OCI-LY7 (cell line): ENCODE results near the gene C3orf18. TPM values are rescaled to one million over a fixed set of nuclear protein-coding genes. Genes with fewer than 3 reads are reported as not detected.

Experiments
- BruUV-seq: library from RNA; stranded (reverse); fragments of 400-500 nt; replicated peaks from 2 replicates; lab custom pipeline; 2021; lab: Mats Ljungman, UMichigan
- CTCF ChIA-PET: fragments of 300-600 bp; sonication (Branson Sonifier 250); formaldehyde crosslinking; loops from one replicate; lab custom pipeline; 2022; ENCODE audit warnings: antibody characterized with exemption; ENCODE audit not compliant: unreplicated experiment; lab: Charles Lee
- POLR2A ChIA-PET: fragments of 300-600 bp; sonication (Branson Sonifier 250); formaldehyde crosslinking; loops from one replicate; lab custom pipeline; 2022; ENCODE audit warnings: antibody characterized with exemption; lab: Charles Lee
- DNase-seq: peaks from one replicate; pipeline ENCODE4 v3.0.0-alpha.2; 2015; ENCODE audit warnings: low spot score
- H2AFZ ChIP-seq: fragments of 200-600 bp; sonication (generic), shearing (Covaris generic); 2 replicates; pipeline ENCODE4 v1.6.1; 2014; ENCODE audit warnings: mild to moderate bottlenecking, antibody characterized with exemption, low read length, moderate library complexity
- H3K27ac ChIP-seq: fragments of 200-600 bp; sonication (generic); 2 replicates; pipeline ENCODE4 v1.5.1; 2014; ENCODE audit warnings: mixed run types, low read depth, mild to moderate bottlenecking, moderate library complexity, low read length, inconsistent platforms; ENCODE audit not compliant: poor library complexity, severe bottlenecking
- H3K36me3 ChIP-seq: fragments of 200-600 bp; sonication (generic); 2 replicates; pipeline ENCODE4 v1.6.1; 2014; ENCODE audit warnings: mild to moderate bottlenecking, antibody characterized with exemption, low read length, moderate library complexity, mixed read lengths; ENCODE audit not compliant: insufficient read depth
- H3K4me1 ChIP-seq: fragments of 200-600 bp; sonication (generic); 2 replicates; pipeline ENCODE4 v1.5.1; 2014; ENCODE audit warnings: mild to moderate bottlenecking, low read length; ENCODE audit not compliant: insufficient read depth, poor library complexity, severe bottlenecking
- H3K4me2 ChIP-seq: fragments of 200-600 bp; sonication (generic); 2 replicates; pipeline ENCODE4 v1.6.1; 2014; ENCODE audit warnings: mild to moderate bottlenecking, low read length
- H3K4me3 ChIP-seq: fragments of 200-600 bp; sonication (generic); 2 replicates; pipeline ENCODE4 v1.5.1; 2014; ENCODE audit warnings: mild to moderate bottlenecking, low read depth, low read length; ENCODE audit not compliant: poor library complexity, severe bottlenecking
- H3K79me2 ChIP-seq: fragments of 200-600 bp; sonication (generic); 2 replicates; pipeline ENCODE4 v1.6.1; 2016; ENCODE audit warnings: low read depth, mild to moderate bottlenecking, low read length, moderate library complexity, mixed read lengths; ENCODE audit not compliant: insufficient read depth
- H3K9me2 ChIP-seq: fragments of 200-600 bp; sonication (generic); 2 replicates; pipeline ENCODE4 v1.6.1; 2016; ENCODE audit warnings: mild to moderate bottlenecking, low read length, mixed read lengths; ENCODE audit not compliant: insufficient read depth
- H3K9me3 ChIP-seq: fragments of 200-600 bp; sonication (generic); 2 replicates; pipeline ENCODE4 v1.6.1; 2014; ENCODE audit warnings: mild to moderate bottlenecking, mixed run types, low read length, mixed read lengths
- H4K20me1 ChIP-seq: fragments of 200-600 bp; sonication (generic); 2 replicates; pipeline ENCODE4 v1.6.1; 2014; ENCODE audit warnings: mild to moderate bottlenecking, antibody characterized with exemption, low read length, moderate library complexity, mixed read lengths; ENCODE audit not compliant: insufficient read depth
- CTCF ChIP-seq: fragments of 200-600 bp; sonication (generic); conservative IDR thresholded peaks from 2 replicates; pipeline ENCODE4 v1.5.1; 2014; ENCODE audit warnings: mild to moderate bottlenecking, antibody characterized with exemption, low read length, moderate library complexity, mixed read lengths
- EZH2phosphoT487 ChIP-seq: fragments of 200-600 bp; sonication (generic); IDR thresholded peaks from 2 replicates; pipeline ENCODE4 v1.6.1; 2018; ENCODE audit warnings: low read depth, borderline replicate concordance, mild to moderate bottlenecking, mixed run types, antibody characterized with exemption, low read length, moderate library complexity, mixed read lengths
- intact Hi-C: fragments of 100-400 bp; cut with micrococcal nuclease; formaldehyde crosslinking; loops from one replicate; pipeline ENCODE4 v1.10.0; 2022; ENCODE audit not compliant: unreplicated experiment
- total RNA-seq, 2 experiments: library from RNA; depleted of rRNA in 1 of 2; stranded (reverse); fragments of >200 nt in 1 of 2; shearing (Covaris generic) in 1 of 2; gene quantifications; 2 replicates each; pipeline ENCODE4 v1.2.3, GENCODE V29; 2014 to 2022

C3orf18 gene
- total RNA-seq, 2 experiments from 2014 or later = 8.0 to 9.5 TPM

DNA sequence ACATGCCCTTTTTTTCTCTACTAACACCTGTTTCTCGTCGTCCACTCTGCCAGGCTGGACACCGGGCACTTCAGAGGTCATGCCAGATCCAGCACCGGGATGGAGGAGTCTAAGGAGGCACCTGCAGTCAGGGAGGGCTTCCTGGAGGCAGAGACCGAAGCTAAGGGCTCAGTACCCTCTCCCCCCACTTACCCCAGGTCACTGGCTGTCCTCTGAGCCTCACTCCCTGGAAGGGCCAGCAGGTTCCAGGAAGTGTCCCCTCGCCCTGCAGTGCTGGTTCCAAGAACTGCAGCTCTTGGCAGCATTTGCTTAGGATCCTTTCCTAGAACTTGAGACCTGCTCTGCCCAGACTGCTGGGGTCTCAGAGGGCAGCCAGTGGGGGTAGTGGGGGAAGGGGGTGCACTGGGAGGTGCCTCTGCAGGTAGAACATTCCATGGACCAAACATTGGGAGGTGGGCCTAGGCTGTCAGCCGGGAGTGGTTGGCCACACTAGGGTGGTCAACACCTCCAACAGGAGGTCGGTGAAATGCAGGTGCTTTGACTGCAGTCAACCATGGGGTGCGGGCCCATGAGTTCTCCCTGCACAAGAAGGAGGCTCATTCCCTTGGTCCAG is 32.7 kb upstream of the C3orf18 start:
- no peak overlapping the region for H3K27ac ChIP-seq
- no peak overlapping the region for H2AFZ ChIP-seq
- no peaks in the 10 kb centered on the region for H3K36me3 ChIP-seq
- ChIA-PET POLR2A (no interaction called here), CTCF (no interaction called here)
- H3K79me2 ChIP-seq = no peaks in the 10 kb centered on the region
- H3K9me2 ChIP-seq = no peaks in the 10 kb centered on the region
- TF ChIP-seq EZH2phosphoT487 = no peak
- no peak for TF ChIP-seq CTCF
- H3K4me2 ChIP-seq = no peak overlapping the region
- no peaks in the 10 kb centered on the region for H3K4me1 ChIP-seq
- DNase-seq = no peak
- no peak overlapping the region for H3K4me3 ChIP-seq
- intact Hi-C loops = no loop called here
- H3K9me3 ChIP-seq = no peaks in the 10 kb centered on the region
- BruUV-seq = no TSS peak
- no peaks in the 10 kb centered on the region for H4K20me1 ChIP-seq

- Histone ChIP-seq H4K20me1 (no peaks in the 10 kb centered on the region), H3K9me3 (no peaks in the 10 kb centered on the region), H3K4me1 (no peaks in the 10 kb centered on the region), H3K9me2 (no peaks in the 10 kb centered on the region), H3K36me3 (no peaks in the 10 kb centered on the region), H3K79me2 (no peaks in the 10 kb centered on the region), H3K4me2 (no peak overlapping the region), H2AFZ (no peak overlapping the region), H3K4me3 (no peak overlapping the region), H3K27ac (no peak overlapping the region)
- no peak for TF ChIP-seq CTCF
- no peak for TF ChIP-seq EZH2phosphoT487
- BruUV-seq = no TSS peak
- ChIA-PET POLR2A (no interaction called here), CTCF (no interaction called here)
- intact Hi-C loops = no loop called here
- DNase-seq = no peak
These were observed 32.2 kb upstream of the C3orf18 start for GRCh38 chr3:50599716-50600118.

DNA sequence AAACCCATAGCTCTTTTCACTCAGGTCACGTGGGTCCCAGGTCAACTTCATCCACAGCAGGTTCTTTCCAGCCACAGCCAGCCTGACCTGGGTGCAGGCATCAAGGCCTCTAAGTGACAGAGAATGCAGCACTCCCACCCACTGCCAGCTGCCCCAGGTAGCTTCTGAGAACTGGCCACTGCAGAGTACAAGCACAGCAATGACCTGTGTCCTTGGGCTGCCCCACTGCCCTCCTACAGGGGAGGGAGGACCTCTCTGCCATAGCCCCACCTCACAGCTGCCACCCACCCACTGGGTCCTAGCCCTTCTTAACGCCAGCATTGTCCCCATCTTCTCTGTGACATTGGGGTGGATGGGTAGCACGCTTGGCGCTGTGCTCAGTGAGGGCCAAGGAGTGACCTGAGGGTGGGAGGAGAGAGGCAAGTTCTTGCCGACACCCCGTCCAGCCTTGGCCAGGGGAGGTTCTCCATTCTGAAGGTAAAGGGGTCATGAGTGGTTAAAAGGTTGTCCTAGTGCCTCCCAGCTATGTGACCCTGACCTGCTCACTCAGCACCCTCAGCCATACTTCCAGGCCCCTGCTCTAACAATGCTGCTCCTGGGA is 31.7 kb upstream of the C3orf18 start:
- no peaks in the 10 kb centered on the region for H3K9me2 ChIP-seq
- H2AFZ ChIP-seq = no peak overlapping the region
- no peak overlapping the region for H3K4me2 ChIP-seq
- no peaks in the 10 kb centered on the region for H4K20me1 ChIP-seq
- no peaks in the 10 kb centered on the region for H3K9me3 ChIP-seq
- H3K79me2 ChIP-seq = no peaks in the 10 kb centered on the region
- no peak overlapping the region for H3K27ac ChIP-seq
- CTCF ChIA-PET = no interaction called here
- no peaks in the 10 kb centered on the region for H3K36me3 ChIP-seq
- no peak overlapping the region for H3K4me3 ChIP-seq
- TF ChIP-seq EZH2phosphoT487 (no peak), CTCF (no peak)
- BruUV-seq = no TSS peak
- no peaks in the 10 kb centered on the region for H3K4me1 ChIP-seq
- POLR2A ChIA-PET = no interaction called here
- intact Hi-C loops = no loop called here
- DNase-seq = no peak
